Coronary artery (tissue), 2 donors: Measurements from ENCODE around the gene PCDHGA3.
"Not testable (repeated sequence)": the region's sequence is repeated elsewhere in the genome, so short reads cannot be mapped to it uniquely, and the experiment has no call there.

Experiments used
- DNase-seq: peaks from one replicate; pipeline ENCODE4 v3.0.0-alpha.2; 2017; ENCODE audit warnings: low spot score
- H3K27ac ChIP-seq, 2 donors: fragments of 200-600 bp; sonication (generic); one replicate each; pipeline ENCODE4 v1.5.1; 2016 to 2019
- H3K4me3 ChIP-seq: fragments of 200-600 bp; sonication (generic); 2 replicates; pipeline ENCODE4 v1.5.1; 2016; ENCODE audit warnings: mild to moderate bottlenecking, moderate library complexity
- CTCF ChIP-seq: fragments of 200-600 bp; sonication (generic); IDR thresholded peaks from one replicate; pipeline ENCODE4 v1.5.1; 2019; ENCODE audit warnings: antibody characterized with exemption

PCDHGA3 gene

GRCh38 chr5:141338538-141339306 lies 4.9 kb upstream of the PCDHGA3 start, which contains the start of gene PCDHGA2:
TSS of gene PCDHGA2 (plus strand) at chr5:141338760.
- no peak for DNase-seq
- H3K27ac ChIP-seq = no peak within 1 kb of the TSS
- peak within 1 kb of the TSS; percentile 60 for H3K4me3 ChIP-seq
- TF ChIP-seq CTCF = no peak

GRCh38 chr5:141340781-141341354 lies 2.8 kb upstream of the PCDHGA3 start:
- not testable (repeated sequence) for H3K27ac ChIP-seq, DNase-seq
- H3K4me3 ChIP-seq = peak overlapping the region; percentile 15

GRCh38 chr5:141342773-141343172 lies 856 bp upstream of the PCDHGA3 start:
- TF ChIP-seq CTCF = no peak
- DNase-seq = no peak
- H3K27ac ChIP-seq = no peak overlapping the region
- H3K4me3 ChIP-seq = no peak overlapping the region

GRCh38 chr5:141343953-141344463 lies 379 bp downstream of the PCDHGA3 start:
- no peak overlapping the region for H3K27ac ChIP-seq
- no peak for DNase-seq
- peak overlapping the region; percentile 21 for H3K4me3 ChIP-seq
- TF ChIP-seq CTCF = no peak

GRCh38 chr5:141345327-141345726 lies 1.7 kb downstream of the PCDHGA3 start:
- Histone ChIP-seq H3K4me3 (peak overlapping the region; percentile 19), H3K27ac (no peak overlapping the region)
- DNase-seq = no peak
- TF ChIP-seq CTCF = no peak

- H3K4me3 ChIP-seq = peak overlapping the region; percentile 17
- H3K27ac ChIP-seq, DNase-seq: not testable (repeated sequence)
Observed at GRCh38 chr5:141346017-141346416, 2.4 kb downstream of the PCDHGA3 start.

GRCh38 chr5:141349917-141350619 lies 6.4 kb downstream of the PCDHGA3 start, which contains the start of gene PCDHGB1:
TSS of gene PCDHGB1 (plus strand) at chr5:141350099. CDS start at chr5:141350261, 162 bp downstream.
- no peak for TF ChIP-seq CTCF
- H3K4me3 ChIP-seq = peak within 1 kb of the TSS; percentile 28
- H3K27ac ChIP-seq = no peak within 1 kb of the TSS
- DNase-seq = no peak
